Psoas muscle (tissue), 8 donors: ENCODE measurements around the gene UGT2A1. TPM values are rescaled to one million over a fixed set of nuclear protein-coding genes. Genes with fewer than 3 reads are reported as not detected.

Experiments used
- ATAC-seq, 4 donors: fragments of 200-7000 bp; cut with Tn5 transposase; one replicate each; pipeline ENCODE4 v1.9.1; 2020; ENCODE audit warnings: moderate library complexity in 3 of 4, mild to moderate bottlenecking in 2 of 4
- DNase-seq, 2 donors: peaks; one replicate each; pipeline ENCODE4 v3.0.0-alpha.2; 2020
- H3K27ac ChIP-seq: fragments of 200-600 bp; one replicate; pipeline ENCODE4 v1.8.0; 2022
- H3K27me3 ChIP-seq, 3 donors: fragments of 200-600 bp in 1 of 3; one replicate each; pipeline versions ENCODE4 v1.6.1 to v1.8.0; 2013 to 2022; ENCODE audit warnings: low read length in 2 of 3, mild to moderate bottlenecking in 2 of 3, moderate library complexity in 1 of 3; ENCODE audit not compliant: insufficient read depth in 3 of 3
- H3K36me3 ChIP-seq, 2 donors: fragments of 200-600 bp in 1 of 2; one replicate each; pipeline versions ENCODE4 v1.6.1 to v1.8.0; 2013 to 2022; ENCODE audit warnings: low read depth in 1 of 2, mild to moderate bottlenecking in 1 of 2, moderate library complexity in 1 of 2; ENCODE audit not compliant: insufficient read depth in 1 of 2
- H3K4me1 ChIP-seq: fragments of 200-600 bp; one replicate; pipeline ENCODE4 v1.8.0; 2022
- H3K4me3 ChIP-seq: fragments of 200-600 bp; one replicate; pipeline ENCODE4 v1.8.0; 2022; ENCODE audit warnings: mild to moderate bottlenecking
- H3K9me3 ChIP-seq: fragments of 200-600 bp; one replicate; pipeline ENCODE4 v1.8.0; 2022
- CTCF ChIP-seq: fragments of 200-600 bp; IDR thresholded peaks from one replicate; pipeline ENCODE4 v1.8.0; 2022; ENCODE audit warnings: antibody characterized with exemption
- WGBS, 3 donors: extraction: QIAGEN DNeasy Blood & Tissue Kit; methylation state at CpG; one replicate each; pipeline versions ENCODE4 v1.1.6 to v1.1.7; 2013; 5-methylcytosine and 5-hydroxymethylcytosine counted together
- intact Hi-C, 2 donors: fragments of 100-400 bp; cut with DNase I; formaldehyde crosslinking; loops; one replicate each; pipeline versions ENCODE4 v1.11.0 to v1.14.2; 2022
- polyA plus RNA-seq, 3 donors: library from polyadenylated mRNA; stranded (reverse); fragments of 200-250 nt; gene quantifications; one replicate each; pipeline ENCODE4 v1.2.3, GENCODE V29; 2013
- total RNA-seq, 4 donors: library from RNA; stranded (reverse); fragmentation: NEBNext Ultra II Directional in 2 of 4; extraction: Animal tissue kit (Norgen Biotek cat#: 25700) in 2 of 4; gene quantifications; one replicate each; pipeline versions ENCODE4 v1.2.1 to v1.2.4, GENCODE V29; 2021 to 2023
- donor health status: healthy with polysubstance abuse.
- donor health status: DM: no; HTN: no; CAD: no; lungs with moderate emphysema.
- donor health status: Bipolar disorder and iron deficiency.
- donor health status: healthy.
- donor health status: DM: yes; HTN: yes; CAD: no.
- donor health status: DM: no; HTN: no; CAD: no.
- donor health status: DM: no; HTN: no; CAD: no.
- donor health status: DM: yes; HTN: yes; CAD: no.

Gene UGT2A1
- total and polyA plus RNA-seq, 7 donors: not detected

DNA sequence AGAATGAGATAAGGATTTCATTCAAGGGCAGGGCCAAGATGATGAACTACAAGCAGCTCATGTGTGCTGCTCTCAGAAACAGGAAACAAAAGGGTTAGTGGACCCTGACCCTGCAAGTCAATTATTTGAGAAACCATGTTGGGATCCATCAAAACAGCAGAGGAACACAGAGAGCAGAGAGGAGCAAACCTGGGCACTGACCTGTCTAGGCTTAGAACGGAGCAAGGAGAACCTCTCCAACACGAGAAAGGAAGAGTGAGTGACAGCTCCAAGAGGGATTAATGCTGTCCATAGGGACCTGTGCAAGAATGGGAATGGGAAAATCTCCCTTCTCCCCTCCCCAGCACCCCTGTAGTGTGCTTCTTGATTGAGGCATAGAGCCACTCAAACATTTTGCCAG lies 103.4 kb downstream of the UGT2A1 start:
- no peak overlapping the region for H3K4me3 ChIP-seq
- no peak for DNase-seq
- no peak for ATAC-seq
- no peak overlapping the region for H3K27ac ChIP-seq
- no peak for TF ChIP-seq CTCF
- no peaks in the 10 kb centered on the region for H3K4me1 ChIP-seq
- H3K27me3 ChIP-seq: no peaks in the 10 kb centered on the region
- H3K9me3 ChIP-seq: no peaks in the 10 kb centered on the region
- WGBS, 3 donors: 68 to 79% (median 73%) methylated on average over 2 of the region's 2 CpGs
- intact Hi-C loops: no loop called here
- H3K36me3 ChIP-seq: no peaks in the 10 kb centered on the region

DNA sequence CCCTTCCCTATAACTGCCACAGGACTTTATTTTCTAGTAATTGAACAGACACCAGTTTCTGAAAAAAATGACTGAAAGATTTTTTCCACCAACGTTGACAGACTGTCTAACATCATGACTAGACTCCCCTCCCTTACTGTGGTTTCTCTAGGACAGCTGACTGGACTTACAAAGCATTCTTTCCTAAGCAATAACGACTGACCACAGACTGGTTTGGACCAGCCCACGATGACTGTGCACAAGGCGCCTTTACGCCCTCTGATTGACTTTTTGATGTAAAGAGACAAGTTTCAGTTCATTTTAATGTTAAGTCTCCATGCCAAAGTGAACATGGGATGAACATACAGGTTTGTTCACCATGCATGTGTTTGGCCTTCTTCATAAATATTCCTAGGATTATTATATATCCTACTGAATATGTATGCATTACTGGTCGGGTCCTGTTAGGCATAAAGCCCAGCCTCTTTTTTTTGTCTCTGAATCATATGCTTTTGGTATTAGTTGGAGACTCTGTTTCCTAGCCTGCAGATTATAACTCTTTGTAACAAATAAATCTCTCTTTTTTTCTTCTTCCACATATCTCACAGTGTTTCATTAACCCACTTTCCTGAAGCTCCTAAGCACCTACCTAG lies 106.8 kb downstream of the UGT2A1 start:
- H3K4me1 ChIP-seq: no peaks in the 10 kb centered on the region
- no peak overlapping the region for H3K27ac ChIP-seq
- 47 to 55% (median 51%) methylated on average over 6 of the region's 6 CpGs for WGBS, 3 donors
- H3K4me3 ChIP-seq: no peak overlapping the region
- no peak for TF ChIP-seq CTCF
- intact Hi-C loops: no loop called here
- ATAC-seq: no peak
- H3K9me3 ChIP-seq: no peaks in the 10 kb centered on the region
- no peaks in the 10 kb centered on the region for H3K36me3 ChIP-seq
- H3K27me3 ChIP-seq: no peaks in the 10 kb centered on the region
- DNase-seq: no peak

Other genes starting within 250 kb of the UGT2A1 start
- not detected for gene UGT2B4, start 157.3 kb downstream of the UGT2A1 start, total RNA-seq
- not detected for gene UGT2B4, start 157.3 kb downstream of the UGT2A1 start, polyA plus RNA-seq
- not detected for gene UGT2A2, start 13.6 kb downstream of the UGT2A1 start, total RNA-seq
- not detected for gene UGT2A2, start 13.6 kb downstream of the UGT2A1 start, polyA plus RNA-seq
- under 1 TPM; 0.24 to 0.74 (median 0.39) TPM for gene SULT1B1, start 107.4 kb upstream of the UGT2A1 start, total RNA-seq
- under 1 TPM; 0.03 to 0.14 (median 0.10) TPM for gene SULT1B1, start 107.4 kb upstream of the UGT2A1 start, polyA plus RNA-seq
- not detected for gene SULT1E1, start 206.9 kb upstream of the UGT2A1 start, total RNA-seq
- under 1 TPM in 1 of 3 donors, not detected in 2; 0.05 TPM for gene SULT1E1, start 206.9 kb upstream of the UGT2A1 start, polyA plus RNA-seq